Activated B cell treated with CpG ODN at 0.5 μM for 24 hours (primary cell): ENCODE results near the gene SMC4. TPM values are rescaled to one million over a fixed set of nuclear protein-coding genes. Genes with fewer than 3 reads are reported as not detected.

ENCODE experiments used
- ATAC-seq: fragments of 200-7000 bp; cut with Tn5 transposase; one replicate; pipeline ENCODE4 v1.10.0; 2021; ENCODE audit warnings: low read depth, mild to moderate bottlenecking, moderate library complexity
- CTCF ChIA-PET: fragments of 350-600 bp; sonication (Branson Sonifier 250); formaldehyde crosslinking; loops from one replicate; lab custom pipeline; 2021; ENCODE audit warnings: antibody characterized with exemption; lab: Charles Lee
- POLR2A ChIA-PET: fragments of 350-600 bp; sonication (Branson Sonifier 250); formaldehyde crosslinking; loops from one replicate; lab custom pipeline; 2021; ENCODE audit warnings: antibody characterized with exemption; lab: Charles Lee
- DNase-seq: peaks from one replicate; pipeline ENCODE4 v3.0.0; 2022
- H3K27ac Mint-ChIP-seq: one replicate; pipeline ENCODE4 v1.8.0; 2020; ENCODE audit warnings: mixed read lengths
- H3K27me3 Mint-ChIP-seq: one replicate; pipeline ENCODE4 v1.8.0; 2021; ENCODE audit warnings: mixed read lengths
- H3K36me3 Mint-ChIP-seq: one replicate; pipeline ENCODE4 v1.8.0; 2021; ENCODE audit warnings: low read depth, mixed read lengths
- H3K4me1 Mint-ChIP-seq: one replicate; pipeline ENCODE4 v1.8.0; 2021; ENCODE audit warnings: mixed read lengths
- H3K4me3 Mint-ChIP-seq: one replicate; pipeline ENCODE4 v1.8.0; 2020; ENCODE audit warnings: mild to moderate bottlenecking, mixed read lengths
- H3K9me3 Mint-ChIP-seq: one replicate; pipeline ENCODE4 v1.8.0; 2020; ENCODE audit warnings: mixed read lengths
- intact Hi-C: fragments of 100-400 bp; cut with micrococcal nuclease; formaldehyde crosslinking; loops from one replicate; pipeline ENCODE4 v1.15.1; 2024
- total RNA-seq: library from RNA; stranded (reverse); gene quantifications from 2 replicates; pipeline ENCODE4 v1.2.3, GENCODE V29; 2022
- TF ChIP-seq, protein P1 (sequence below): fragments of 200-600 bp; IDR thresholded peaks from one replicate; pipeline ENCODE4 v1.8.0; 2022; ENCODE audit warnings: antibody characterized with exemption, mild to moderate bottlenecking

The SMC4 gene
- total RNA-seq, 1 donor from 2014 or later, result 40.4 TPM

DNA sequence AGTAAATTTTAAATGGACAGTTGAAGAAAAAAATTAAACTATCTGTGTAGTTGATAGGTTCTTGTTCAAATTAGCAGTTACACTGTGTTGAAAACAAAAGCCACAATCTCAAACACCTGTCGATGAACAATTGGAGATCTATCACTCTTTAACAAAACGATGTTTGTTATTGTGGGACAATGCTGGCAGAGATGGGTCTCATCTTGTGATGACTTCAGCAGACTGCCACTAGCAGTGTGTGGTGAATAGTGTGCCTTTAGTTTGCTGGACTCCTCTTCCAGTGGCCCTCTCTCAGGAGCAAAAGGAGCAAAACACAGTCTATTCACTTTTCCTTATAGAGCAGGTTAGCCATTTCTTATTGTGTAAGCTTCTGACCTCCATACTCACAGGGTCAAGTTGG lies 64.9 kb downstream of the SMC4 start:
- intact Hi-C loops, result no loop called here
- Mint-ChIP-seq H3K9me3 (peaks cover 6% of the 10 kb centered on the region), H3K36me3 (no peaks in the 10 kb centered on the region), H3K27me3 (peaks cover 6% of the 10 kb centered on the region), H3K27ac (no peak overlapping the region), H3K4me1 (no peaks in the 10 kb centered on the region), H3K4me3 (no peak overlapping the region)
- DNase-seq (no peak), ATAC-seq (no peak)
- TF ChIP-seq, protein P1, sequence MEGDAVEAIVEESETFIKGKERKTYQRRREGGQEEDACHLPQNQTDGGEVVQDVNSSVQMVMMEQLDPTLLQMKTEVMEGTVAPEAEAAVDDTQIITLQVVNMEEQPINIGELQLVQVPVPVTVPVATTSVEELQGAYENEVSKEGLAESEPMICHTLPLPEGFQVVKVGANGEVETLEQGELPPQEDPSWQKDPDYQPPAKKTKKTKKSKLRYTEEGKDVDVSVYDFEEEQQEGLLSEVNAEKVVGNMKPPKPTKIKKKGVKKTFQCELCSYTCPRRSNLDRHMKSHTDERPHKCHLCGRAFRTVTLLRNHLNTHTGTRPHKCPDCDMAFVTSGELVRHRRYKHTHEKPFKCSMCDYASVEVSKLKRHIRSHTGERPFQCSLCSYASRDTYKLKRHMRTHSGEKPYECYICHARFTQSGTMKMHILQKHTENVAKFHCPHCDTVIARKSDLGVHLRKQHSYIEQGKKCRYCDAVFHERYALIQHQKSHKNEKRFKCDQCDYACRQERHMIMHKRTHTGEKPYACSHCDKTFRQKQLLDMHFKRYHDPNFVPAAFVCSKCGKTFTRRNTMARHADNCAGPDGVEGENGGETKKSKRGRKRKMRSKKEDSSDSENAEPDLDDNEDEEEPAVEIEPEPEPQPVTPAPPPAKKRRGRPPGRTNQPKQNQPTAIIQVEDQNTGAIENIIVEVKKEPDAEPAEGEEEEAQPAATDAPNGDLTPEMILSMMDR, result no peak
- ChIA-PET CTCF (interaction anchor here (0.6 kb wide), 1 partner anchor 226 kb away, joined by 4 read pairs; no protein-coding TSS in a partner anchor), POLR2A (no interaction called here)

DNA sequence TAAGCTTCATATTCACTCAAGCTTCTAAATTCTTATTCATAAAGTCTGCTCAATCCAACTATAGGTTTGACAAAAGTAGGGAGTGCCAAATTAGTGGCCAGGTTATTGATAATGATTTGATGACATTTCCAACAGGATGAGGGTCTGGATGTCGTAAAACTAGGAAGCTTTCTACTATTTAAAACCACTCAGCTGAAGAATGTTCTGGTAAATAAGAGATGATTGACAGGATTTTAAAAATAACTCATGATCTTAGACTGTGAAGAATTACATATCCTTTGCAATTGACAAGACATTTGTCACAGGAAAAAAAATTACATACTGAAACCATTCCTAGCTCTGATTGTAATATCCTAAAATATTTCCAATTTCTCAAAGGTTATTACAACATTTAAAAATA lies 65.5 kb downstream of the SMC4 start:
- ChIA-PET CTCF (no interaction called here), POLR2A (interaction anchor here (0.7 kb wide), 1 partner anchor 65 kb away, joined by 3 read pairs; no protein-coding TSS in a partner anchor)
- intact Hi-C loops, result no loop called here
- Mint-ChIP-seq H3K27me3 (peaks cover 6% of the 10 kb centered on the region), H3K36me3 (peaks cover 4% of the 10 kb centered on the region), H3K4me3 (no peak overlapping the region), H3K27ac (no peak overlapping the region), H3K4me1 (no peaks in the 10 kb centered on the region), H3K9me3 (peaks cover 11% of the 10 kb centered on the region)
- TF ChIP-seq, protein P1, result no peak
- ATAC-seq (no peak), DNase-seq (no peak)

DNA sequence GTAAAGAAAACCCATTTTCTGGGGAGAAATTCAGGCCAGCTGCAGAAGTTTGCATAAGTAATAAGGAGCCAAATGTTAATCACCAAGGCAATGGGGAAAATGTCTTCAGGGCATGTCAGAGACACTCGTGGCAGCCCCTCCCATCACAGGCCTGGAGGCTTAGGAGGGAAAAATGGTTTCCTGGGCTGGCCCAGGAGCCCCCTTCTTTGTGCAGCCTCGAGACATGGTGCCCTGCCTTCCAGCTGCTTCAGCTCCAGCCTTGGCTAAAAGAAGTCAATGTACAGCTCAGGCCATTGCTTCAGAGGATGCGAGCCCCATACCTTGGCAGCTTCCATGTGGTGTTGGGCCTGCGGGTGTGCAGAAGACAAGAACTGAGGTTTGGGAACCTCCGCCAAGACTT lies 70.7 kb downstream of the SMC4 start:
- ChIA-PET POLR2A (no interaction called here), CTCF (no interaction called here)
- TF ChIP-seq, protein P1, result no peak
- H3K36me3 Mint-ChIP-seq, result peaks cover 5% of the 10 kb centered on the region
- intact Hi-C loops, result no loop called here
- H3K4me1 Mint-ChIP-seq, result peaks cover 4% of the 10 kb centered on the region
- H3K27ac Mint-ChIP-seq, result no peak overlapping the region
- ATAC-seq (no peak), DNase-seq (no peak)
- peaks cover 21% of the 10 kb centered on the region for H3K9me3 Mint-ChIP-seq
- H3K27me3 Mint-ChIP-seq, result no peaks in the 10 kb centered on the region
- H3K4me3 Mint-ChIP-seq, result no peak overlapping the region

DNA sequence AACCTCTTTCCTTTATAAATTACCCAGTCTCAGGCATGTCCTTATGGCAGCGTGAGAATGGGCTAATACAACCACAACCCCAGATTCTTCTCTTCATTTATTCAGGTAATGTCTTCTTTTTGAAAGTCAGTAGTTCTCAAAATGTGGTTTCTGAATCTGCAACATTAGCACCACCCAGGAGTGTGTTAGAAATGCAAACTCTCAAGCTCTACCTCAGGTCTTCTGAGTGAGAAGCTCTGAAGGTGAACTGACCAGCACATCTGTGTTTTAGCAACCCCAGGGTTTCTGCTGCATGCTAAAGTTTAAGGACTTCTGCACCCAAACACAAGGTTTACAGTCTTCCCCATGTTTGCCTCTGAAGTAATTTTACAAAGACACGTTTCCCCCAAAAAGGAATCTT lies 72.4 kb downstream of the SMC4 start:
- H3K4me1 Mint-ChIP-seq, result peaks cover 4% of the 10 kb centered on the region
- ATAC-seq (no peak), DNase-seq (no peak)
- H3K36me3 Mint-ChIP-seq, result peaks cover 5% of the 10 kb centered on the region
- ChIA-PET CTCF (no interaction called here), POLR2A (no interaction called here)
- TF ChIP-seq, protein P1, result no peak
- H3K9me3 Mint-ChIP-seq, result peaks cover 21% of the 10 kb centered on the region
- intact Hi-C loops, result no loop called here
- H3K27ac Mint-ChIP-seq, result no peak overlapping the region
- H3K27me3 Mint-ChIP-seq, result no peaks in the 10 kb centered on the region
- no peak overlapping the region for H3K4me3 Mint-ChIP-seq

DNA sequence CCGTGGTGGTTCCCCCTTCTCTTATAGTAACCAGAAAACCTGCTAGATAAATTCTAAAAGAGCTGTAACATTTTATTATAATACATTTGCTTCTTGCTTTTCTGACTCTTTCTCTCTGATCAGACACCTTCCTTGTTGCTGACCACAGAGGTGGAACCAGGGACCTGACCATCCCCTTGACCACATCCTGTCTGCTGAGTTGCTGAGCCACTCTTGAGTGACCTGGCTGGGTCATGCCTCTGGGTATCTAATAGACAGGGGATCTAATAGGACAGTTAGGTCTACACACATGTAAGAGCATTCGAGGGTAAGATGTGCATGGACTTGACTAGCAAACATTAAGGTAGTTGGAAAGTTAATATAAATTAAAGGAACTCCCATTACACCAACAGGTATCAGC lies 72.9 kb downstream of the SMC4 start:
- H3K27ac Mint-ChIP-seq, result no peak overlapping the region
- TF ChIP-seq, protein P1, result no peak
- POLR2A ChIA-PET, result no interaction called here
- H3K4me1 Mint-ChIP-seq, result peaks cover 4% of the 10 kb centered on the region
- DNase-seq (no peak), ATAC-seq (no peak)
- H3K9me3 Mint-ChIP-seq, result peaks cover 21% of the 10 kb centered on the region
- intact Hi-C loops, result no loop called here
- peaks cover 5% of the 10 kb centered on the region for H3K36me3 Mint-ChIP-seq
- no peak overlapping the region for H3K4me3 Mint-ChIP-seq
- CTCF ChIA-PET, result no interaction called here
- H3K27me3 Mint-ChIP-seq, result no peaks in the 10 kb centered on the region
